Measurements from ENCODE around the gene KRT10. TPM values are rescaled to one million over a fixed set of nuclear protein-coding genes. Genes with fewer than 3 reads are reported as not detected.

The KRT10 gene
- polyA plus RNA-seq, 3 donors = 9.7 to 79.1 (median 58.7) TPM

DNA sequence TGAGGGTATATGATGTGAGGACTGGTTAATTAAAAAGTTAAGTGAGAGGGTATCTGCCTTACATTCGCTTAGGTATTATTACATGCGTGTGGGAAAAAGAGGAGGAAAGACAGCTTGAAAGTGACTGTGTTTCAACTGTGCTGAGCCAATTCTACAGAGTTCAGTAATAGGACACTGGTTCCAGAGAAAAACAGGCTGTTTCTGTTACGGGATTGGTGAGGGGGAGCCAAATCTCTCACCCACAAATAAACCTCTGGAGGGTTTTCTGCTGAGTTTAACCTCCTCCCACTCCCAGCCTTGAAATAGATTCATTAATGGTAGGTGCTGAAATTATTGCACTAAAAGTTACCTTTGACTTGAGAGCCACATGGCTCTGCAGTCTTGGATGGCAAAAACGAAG, 46.5 kb downstream of the KRT10 start:
- 100% methylated on average over 1 of the region's 4 CpGs for WGBS (ENCODE audit: insufficient coverage)
- TF ChIP-seq, protein P1, sequence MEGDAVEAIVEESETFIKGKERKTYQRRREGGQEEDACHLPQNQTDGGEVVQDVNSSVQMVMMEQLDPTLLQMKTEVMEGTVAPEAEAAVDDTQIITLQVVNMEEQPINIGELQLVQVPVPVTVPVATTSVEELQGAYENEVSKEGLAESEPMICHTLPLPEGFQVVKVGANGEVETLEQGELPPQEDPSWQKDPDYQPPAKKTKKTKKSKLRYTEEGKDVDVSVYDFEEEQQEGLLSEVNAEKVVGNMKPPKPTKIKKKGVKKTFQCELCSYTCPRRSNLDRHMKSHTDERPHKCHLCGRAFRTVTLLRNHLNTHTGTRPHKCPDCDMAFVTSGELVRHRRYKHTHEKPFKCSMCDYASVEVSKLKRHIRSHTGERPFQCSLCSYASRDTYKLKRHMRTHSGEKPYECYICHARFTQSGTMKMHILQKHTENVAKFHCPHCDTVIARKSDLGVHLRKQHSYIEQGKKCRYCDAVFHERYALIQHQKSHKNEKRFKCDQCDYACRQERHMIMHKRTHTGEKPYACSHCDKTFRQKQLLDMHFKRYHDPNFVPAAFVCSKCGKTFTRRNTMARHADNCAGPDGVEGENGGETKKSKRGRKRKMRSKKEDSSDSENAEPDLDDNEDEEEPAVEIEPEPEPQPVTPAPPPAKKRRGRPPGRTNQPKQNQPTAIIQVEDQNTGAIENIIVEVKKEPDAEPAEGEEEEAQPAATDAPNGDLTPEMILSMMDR (IDR thresholded peaks at IDR 0.05) = no peak
- Mint-ChIP-seq H3K36me3 (no peaks in the 10 kb centered on the region), H3K9me3 (peaks cover 0 to 14% (median 5%) of the 10 kb centered on the region in 7 donors), H3K27me3 (ENCODE audit: low read depth in 3 of 3) (peaks cover 28 to 48% (median 32%) of the 10 kb centered on the region in 3 donors), H3K4me3 (no peak overlapping the region), H3K4me1 (peaks cover 5% of the 10 kb centered on the region), H3K27ac (no peak overlapping the region)
- H3K4me1 ChIP-seq (ENCODE audit: control insufficient read depth in 1 of 2, insufficient read depth in 2 of 2, low read length in 2 of 2) = peaks cover 0 to 4% of the 10 kb centered on the region in 2 donors
- peaks cover 4 to 5% of the 10 kb centered on the region in 2 donors for H3K9me3 ChIP-seq (replicated peaks in 1 of 2; ENCODE audit: control insufficient read depth in 1 of 2, insufficient read depth in 1 of 2, low read length in 2 of 2)
- no peak for DNase-seq
- H3K4me2 ChIP-seq (replicated peaks; ENCODE audit: extremely low read depth, low read length, poor library complexity, severe bottlenecking) = no peak overlapping the region
- no peak overlapping the region for H3K4me3 ChIP-seq (replicated peaks in 1 of 3; ENCODE audit: low read depth in 2 of 3, low read length in 3 of 3)
- peaks cover 43 to 45% of the 10 kb centered on the region in 2 donors for H3K27me3 ChIP-seq (ENCODE audit: control insufficient read depth in 2 of 2, insufficient read depth in 2 of 2, low read length in 2 of 2)
- intact Hi-C loops (cut with micrococcal nuclease) = no loop called here
- H3K36me3 ChIP-seq (replicated peaks in 1 of 2; ENCODE audit: control insufficient read depth in 1 of 2, insufficient read depth in 2 of 2, low read length in 2 of 2) = no peaks in the 10 kb centered on the region
- H2AFZ ChIP-seq (ENCODE audit: insufficient read depth, low read depth, low read length, poor library complexity, severe bottlenecking) = no peak overlapping the region
- H4K20me1 ChIP-seq (ENCODE audit: insufficient read depth, low read length) = no peaks in the 10 kb centered on the region
- no peaks in the 10 kb centered on the region for H3K79me2 ChIP-seq (ENCODE audit: insufficient read depth, low read length)
- no peak overlapping the region for H3K27ac ChIP-seq (ENCODE audit: low read depth in 1 of 2, low read length in 2 of 2)
- H3K9ac ChIP-seq (ENCODE audit: insufficient read depth, low read length, poor library complexity, severe bottlenecking) = no peak overlapping the region

DNA sequence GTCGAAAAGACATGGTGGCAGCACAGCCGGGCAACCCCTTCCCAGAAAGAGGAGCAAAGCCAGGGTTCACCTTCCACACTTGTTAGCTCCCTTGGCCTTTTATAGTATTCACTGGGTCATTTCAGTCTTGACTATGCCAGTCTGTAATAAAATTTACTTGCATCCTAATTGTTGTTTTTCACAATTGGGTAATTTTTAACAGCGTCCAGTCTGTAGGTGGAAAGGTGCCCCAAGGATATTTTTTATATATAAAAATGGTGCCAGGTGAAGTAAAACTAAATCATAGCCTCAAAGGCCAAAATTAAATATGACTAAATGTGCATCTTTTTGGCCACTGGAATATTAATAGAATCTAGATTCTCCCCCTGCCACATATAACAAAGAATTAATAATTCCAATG, 50.3 kb downstream of the KRT10 start, which contains the start of gene KRT26:
Gene KRT26, minus strand, starts transcription at position 101 of the 400 bp plus-strand sequence. Its CDS starts 88 bp downstream, at position 13.
- H3K4me1 ChIP-seq (ENCODE audit: control insufficient read depth in 1 of 2, insufficient read depth in 2 of 2, low read length in 2 of 2) = no peaks in the 10 kb centered on the region
- no peaks in the 10 kb centered on the region for H3K79me2 ChIP-seq (ENCODE audit: insufficient read depth, low read length)
- H3K9ac ChIP-seq (ENCODE audit: insufficient read depth, low read length, poor library complexity, severe bottlenecking) = no peak within 1 kb of the TSS
- H4K20me1 ChIP-seq (ENCODE audit: insufficient read depth, low read length) = no peaks in the 10 kb centered on the region
- H3K27me3 ChIP-seq (ENCODE audit: control insufficient read depth in 2 of 2, insufficient read depth in 2 of 2, low read length in 2 of 2) = peaks cover 13 to 22% of the 10 kb centered on the region in 2 donors
- H3K9me3 ChIP-seq (replicated peaks in 1 of 2; ENCODE audit: control insufficient read depth in 1 of 2, insufficient read depth in 1 of 2, low read length in 2 of 2) = no peaks in the 10 kb centered on the region
- H3K27ac ChIP-seq (ENCODE audit: low read depth in 1 of 2, low read length in 2 of 2) = no peak within 1 kb of the TSS
- DNase-seq = no peak
- H3K4me1 Mint-ChIP-seq = no peaks in the 10 kb centered on the region
- H3K27me3 Mint-ChIP-seq (ENCODE audit: low read depth in 3 of 3) = peaks cover 13 to 28% (median 15%) of the 10 kb centered on the region in 3 donors
- TF ChIP-seq, protein P1 (IDR thresholded peaks at IDR 0.05) = no peak
- H3K4me3 Mint-ChIP-seq = peak within 1 kb of the TSS in 1 of 2 donors; percentile 58
- no peak within 1 kb of the TSS for H3K4me2 ChIP-seq (replicated peaks; ENCODE audit: extremely low read depth, low read length, poor library complexity, severe bottlenecking)
- no peak within 1 kb of the TSS for H3K27ac Mint-ChIP-seq
- H3K36me3 Mint-ChIP-seq = no peaks in the 10 kb centered on the region
- intact Hi-C loops (cut with micrococcal nuclease) = no loop called here
- H3K9me3 Mint-ChIP-seq = peaks cover 0 to 1% (median 0%) of the 10 kb centered on the region in 7 donors
- WGBS (ENCODE audit: insufficient coverage) = 100% methylated on average over 2 of the region's 3 CpGs
- H3K4me3 ChIP-seq (replicated peaks in 1 of 3; ENCODE audit: low read depth in 2 of 3, low read length in 3 of 3) = no peak within 1 kb of the TSS
- no peaks in the 10 kb centered on the region for H3K36me3 ChIP-seq (replicated peaks in 1 of 2; ENCODE audit: control insufficient read depth in 1 of 2, insufficient read depth in 2 of 2, low read length in 2 of 2)
- no peak within 1 kb of the TSS for H2AFZ ChIP-seq (ENCODE audit: insufficient read depth, low read depth, low read length, poor library complexity, severe bottlenecking)

Other genes starting within 250 kb of the KRT10 start
- 100 to 1,000 TPM in 2 of 3 donors, 10 to 100 TPM in 1; 18.6 to 127 (median 119) TPM for gene SMARCE1, start 174.8 kb downstream of the KRT10 start, polyA plus RNA-seq
- not detected for gene KRT222, start 157.4 kb downstream of the KRT10 start, polyA plus RNA-seq
- not detected for gene KRT24, start 118.9 kb downstream of the KRT10 start, polyA plus RNA-seq
- gene KRT25, start 67.3 kb downstream of the KRT10 start, polyA plus RNA-seq = not detected
- gene KRT26, start 50.4 kb downstream of the KRT10 start, polyA plus RNA-seq = not detected
- not detected for gene KRT27, start 40.1 kb downstream of the KRT10 start, polyA plus RNA-seq
- gene KRT28, start 22.7 kb downstream of the KRT10 start, polyA plus RNA-seq = not detected
- gene KRT12, start 44.6 kb upstream of the KRT10 start, polyA plus RNA-seq = not detected
- gene KRT20, start 62.6 kb upstream of the KRT10 start, polyA plus RNA-seq = not detected
- gene KRT23, start 115.0 kb upstream of the KRT10 start, polyA plus RNA-seq = 1 to 10 TPM; 1.7 to 7.6 (median 3.6) TPM
- not detected for gene KRT39, start 144.3 kb upstream of the KRT10 start, polyA plus RNA-seq
- gene KRT40, start 161.7 kb upstream of the KRT10 start, polyA plus RNA-seq = not detected
- not detected for gene KRTAP3-3, start 171.6 kb upstream of the KRT10 start, polyA plus RNA-seq
- gene KRTAP3-2, start 177.3 kb upstream of the KRT10 start, polyA plus RNA-seq = not detected
- gene KRTAP3-1, start 186.5 kb upstream of the KRT10 start, polyA plus RNA-seq = not detected
- not detected for gene KRTAP1-5, start 204.6 kb upstream of the KRT10 start, polyA plus RNA-seq
- not detected for gene KRTAP1-4, start 207.6 kb upstream of the KRT10 start, polyA plus RNA-seq
- not detected for gene KRTAP1-3, start 212.3 kb upstream of the KRT10 start, polyA plus RNA-seq
- gene KRTAP1-1, start 218.8 kb upstream of the KRT10 start, polyA plus RNA-seq = not detected
- gene KRTAP2-1, start 224.7 kb upstream of the KRT10 start, polyA plus RNA-seq = not detected
- not detected for gene KRTAP2-2, start 232.6 kb upstream of the KRT10 start, polyA plus RNA-seq
- not detected for gene KRTAP2-3, start 237.5 kb upstream of the KRT10 start, polyA plus RNA-seq
- not detected for gene KRTAP2-4, start 243.3 kb upstream of the KRT10 start, polyA plus RNA-seq